HG02642 (cell line): Measurements from ENCODE around the gene PDIA2.
"Not testable (repeated sequence)": the region's sequence is repeated elsewhere in the genome, so short reads cannot be mapped to it uniquely, and the experiment has no call there.

Experiments used
- ATAC-seq: cut with Tn5 transposase; IDR thresholded peaks from one replicate; pipeline ENCODE4 v1.9.1; 2021; ENCODE audit warnings: mild to moderate bottlenecking; ENCODE audit not compliant: unreplicated experiment, poor library complexity

Gene PDIA2

GRCh38 chr16:262121-262745, 20.7 kb upstream of the PDIA2 start:
- ATAC-seq: no peak

DNA sequence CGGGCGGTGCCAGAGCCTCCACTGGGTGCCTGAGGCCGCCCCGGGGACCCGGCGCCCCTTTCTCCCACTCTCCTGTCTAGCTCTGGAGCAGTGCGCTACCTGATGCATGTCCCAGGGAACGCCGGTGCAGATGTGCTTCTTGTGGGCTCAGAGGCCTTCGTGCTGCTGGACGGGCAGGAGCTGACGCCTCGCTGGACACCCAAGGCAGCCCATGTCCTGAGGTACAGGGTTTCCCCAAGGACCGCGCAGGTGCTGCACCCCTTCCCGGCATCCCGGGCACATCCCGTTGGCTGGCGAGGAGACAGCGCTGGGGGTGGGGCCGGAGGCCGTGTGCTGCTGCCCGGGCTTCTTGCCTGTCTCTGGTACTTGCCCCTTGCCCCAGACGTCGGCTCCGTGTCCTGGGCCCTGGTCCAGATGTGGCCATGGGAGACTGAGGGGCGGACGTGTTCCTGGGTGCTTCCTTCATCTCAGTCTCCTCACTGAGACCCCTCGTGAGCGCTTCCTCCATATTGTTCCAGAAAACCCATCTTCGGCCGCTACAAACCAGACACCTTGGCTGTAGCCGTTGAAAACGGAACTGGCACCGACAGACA, 19.7 kb upstream of the PDIA2 start:
- ATAC-seq: no peak

- no peak for ATAC-seq
These were observed 19.0 kb upstream of the PDIA2 start for GRCh38 chr16:263944-264343.

DNA sequence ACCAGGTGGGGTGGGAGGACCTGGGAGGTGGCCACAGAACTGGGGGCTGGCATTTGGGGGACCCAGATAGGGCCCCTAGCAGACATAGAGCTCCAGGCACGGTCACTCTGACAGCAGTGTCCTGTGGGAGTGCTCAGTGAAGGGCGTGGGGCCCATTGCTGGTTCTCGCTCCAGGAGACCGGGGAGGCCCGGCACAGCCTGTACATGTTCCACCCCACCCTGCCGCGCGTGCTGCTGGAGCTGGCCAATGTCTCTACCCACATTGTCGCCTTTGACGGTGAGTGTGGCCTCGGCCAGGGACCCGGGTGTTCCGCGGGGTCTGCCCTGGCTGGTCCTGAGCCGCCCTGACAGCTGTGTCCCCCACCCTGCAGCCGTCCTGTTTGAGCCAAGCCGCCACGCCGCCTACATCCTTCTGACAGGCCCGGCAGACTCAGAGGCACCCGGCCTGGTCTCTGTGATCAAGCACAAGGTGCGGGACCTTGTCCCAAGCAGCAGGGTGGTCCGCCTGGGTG, 18.5 kb upstream of the PDIA2 start:
- ATAC-seq: no peak

- ATAC-seq: no peak
These were observed 17.9 kb upstream of the PDIA2 start for GRCh38 chr16:265002-265529.

DNA sequence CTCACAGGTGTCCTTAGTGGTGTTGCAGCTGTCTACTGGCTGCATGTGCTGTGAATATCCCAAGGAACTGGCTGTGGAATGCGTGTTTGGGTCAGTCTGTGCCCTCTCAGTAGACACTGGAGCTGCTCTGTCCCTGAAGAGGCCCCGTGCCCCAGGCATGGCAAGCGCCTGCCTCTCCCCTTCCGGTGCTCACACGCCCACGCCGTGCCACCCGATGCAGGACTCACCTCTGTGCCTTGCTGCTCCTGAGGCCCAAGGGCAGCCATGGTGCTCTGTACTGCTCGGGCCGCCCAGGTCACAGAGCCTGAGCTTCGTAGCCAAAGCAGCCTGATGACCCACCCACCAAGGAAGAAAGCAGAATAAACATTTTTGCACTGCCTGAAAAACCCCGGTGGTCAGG, 17.3 kb upstream of the PDIA2 start:
- ATAC-seq: no peak

DNA sequence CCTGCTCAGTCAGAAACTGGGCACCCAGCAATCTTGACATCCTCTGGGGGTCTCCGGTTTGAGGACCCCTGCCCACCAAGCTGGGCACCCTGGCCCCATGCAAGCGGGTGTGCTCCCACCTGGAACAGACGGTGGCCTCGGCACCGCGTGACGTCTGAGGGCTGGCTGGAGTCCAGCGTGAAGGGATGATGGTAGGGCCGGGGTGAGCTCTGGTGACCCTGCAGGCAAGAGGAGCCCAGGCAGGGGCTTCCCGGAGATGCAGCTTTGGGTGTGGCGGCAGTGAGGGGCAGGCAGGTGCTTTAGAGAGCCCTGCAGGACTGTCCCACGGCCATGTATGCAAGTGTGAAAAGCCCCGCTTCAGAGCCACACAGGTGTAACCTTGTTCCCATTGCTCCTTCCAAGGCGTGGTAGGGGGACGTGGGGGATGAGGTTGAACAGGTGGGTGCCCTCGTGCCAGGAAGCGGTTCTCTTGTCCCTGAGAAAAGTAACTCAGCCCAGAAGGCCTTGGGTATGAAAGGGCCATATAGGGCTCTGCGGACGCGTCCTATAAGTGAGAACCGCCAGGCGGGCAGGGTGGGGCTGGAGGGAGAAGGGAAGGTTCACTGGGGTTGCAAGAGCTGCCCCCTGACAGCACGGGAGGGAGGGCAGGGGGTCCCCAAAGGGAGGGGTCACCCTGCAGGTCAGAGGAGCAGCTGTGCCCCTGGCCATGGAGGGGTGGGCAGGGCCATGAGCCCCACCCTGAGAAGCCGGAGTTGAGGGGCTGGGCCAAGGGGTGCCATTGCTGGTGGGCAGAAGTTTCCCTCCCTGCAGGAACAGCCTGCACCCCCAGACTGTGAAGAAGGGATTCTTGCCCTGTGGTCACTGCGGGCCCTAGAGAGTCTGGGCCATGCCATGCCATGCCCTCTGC, 16.5 kb upstream of the PDIA2 start:
- no peak for ATAC-seq

DNA sequence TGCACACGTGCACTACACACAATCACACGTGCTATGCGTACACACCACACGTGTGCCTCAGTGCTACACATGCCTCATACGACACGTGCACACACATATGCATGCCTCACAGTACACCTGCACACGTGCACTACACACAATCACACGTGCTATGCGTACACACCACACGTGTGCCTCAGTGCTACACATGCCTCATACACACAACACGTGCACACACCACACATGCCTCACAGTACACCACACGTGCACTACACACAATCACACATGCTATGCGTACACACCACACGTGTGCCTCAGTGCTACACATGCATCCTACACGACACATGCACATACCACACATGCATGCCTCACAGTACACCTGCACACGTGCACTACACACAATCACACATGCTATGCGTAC, 15.4 kb upstream of the PDIA2 start:
- ATAC-seq: not testable (repeated sequence)

- ATAC-seq: no peak
These were observed 14.6 kb upstream of the PDIA2 start for GRCh38 chr16:268141-269053.

DNA sequence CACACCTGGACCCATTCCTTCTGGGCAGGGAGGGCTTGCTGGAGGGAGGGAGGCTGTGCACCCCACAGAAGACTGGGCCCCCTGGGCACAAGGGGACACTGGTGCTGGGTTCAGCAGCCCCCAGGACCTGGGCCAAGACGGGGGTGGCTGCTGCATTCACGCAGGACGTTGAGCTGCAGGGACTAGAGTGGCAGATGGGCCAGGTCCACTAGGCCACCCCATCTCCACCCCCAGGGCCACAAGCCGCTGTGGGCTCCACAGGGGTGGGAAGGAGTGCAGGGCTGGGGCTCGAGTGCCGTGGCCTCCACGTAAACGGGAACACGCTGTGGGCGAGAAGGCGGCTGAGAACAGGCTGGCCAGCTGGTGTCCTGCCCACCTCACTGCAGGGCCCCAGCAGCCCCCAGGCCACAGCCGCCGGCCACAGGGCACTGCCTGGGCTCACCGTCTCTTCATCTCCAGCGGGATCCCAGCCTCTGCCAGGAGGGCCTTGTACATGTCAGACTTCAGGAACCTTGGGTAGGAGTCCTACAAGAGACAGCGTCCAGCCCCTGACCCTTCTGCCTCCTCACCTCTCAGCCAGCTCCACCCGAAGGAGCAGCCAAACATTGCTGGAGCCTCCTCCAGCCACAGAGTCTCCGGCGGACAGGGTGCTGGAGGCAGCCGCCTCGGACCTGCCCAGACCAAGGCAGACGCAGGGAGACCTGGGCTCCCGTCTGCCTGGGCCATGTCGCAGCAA, 13.7 kb upstream of the PDIA2 start:
- ATAC-seq: no peak

DNA sequence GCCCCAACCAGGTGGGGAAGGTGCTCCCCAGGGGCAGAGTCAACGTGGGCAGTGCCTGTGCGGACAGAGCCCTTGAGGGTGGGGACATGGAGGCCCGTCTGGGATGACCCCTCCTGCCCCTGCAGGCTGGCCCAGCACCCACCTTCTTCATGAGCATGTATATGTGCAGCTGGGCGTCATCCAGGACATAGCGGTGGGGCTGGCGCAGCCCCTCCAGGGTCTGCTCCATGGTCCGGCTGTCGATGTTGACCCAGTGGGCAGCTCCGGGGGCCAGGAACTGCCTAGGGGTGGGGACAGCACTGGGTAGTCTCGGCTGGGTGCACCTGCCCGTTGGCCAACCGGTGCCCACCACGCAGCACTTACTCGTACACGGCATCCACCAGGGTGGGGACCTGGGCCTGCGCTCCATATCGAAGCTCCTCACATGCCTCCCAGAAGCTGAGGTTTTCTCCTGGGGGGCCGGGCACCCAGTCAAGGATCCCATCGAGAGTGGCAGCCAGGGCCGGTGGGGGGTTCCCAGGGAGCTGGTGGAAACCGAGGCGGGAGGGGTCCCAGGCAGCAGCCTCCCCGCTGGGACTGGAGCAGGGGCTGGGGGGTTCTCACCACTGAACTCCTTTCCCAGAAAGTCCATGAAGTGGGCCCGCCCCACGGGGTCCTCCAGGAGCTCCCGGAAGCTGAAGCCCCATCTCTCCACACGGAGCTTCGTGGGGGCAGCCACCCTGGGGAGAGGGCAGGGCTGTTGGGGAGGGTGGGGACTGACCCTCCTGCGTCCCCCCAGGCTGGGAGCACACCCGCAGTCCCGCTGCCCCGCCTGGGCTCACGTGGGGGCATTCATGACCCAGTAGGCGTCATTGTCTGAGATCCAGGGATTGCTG, 12.3 kb upstream of the PDIA2 start:
- ATAC-seq: no peak

DNA sequence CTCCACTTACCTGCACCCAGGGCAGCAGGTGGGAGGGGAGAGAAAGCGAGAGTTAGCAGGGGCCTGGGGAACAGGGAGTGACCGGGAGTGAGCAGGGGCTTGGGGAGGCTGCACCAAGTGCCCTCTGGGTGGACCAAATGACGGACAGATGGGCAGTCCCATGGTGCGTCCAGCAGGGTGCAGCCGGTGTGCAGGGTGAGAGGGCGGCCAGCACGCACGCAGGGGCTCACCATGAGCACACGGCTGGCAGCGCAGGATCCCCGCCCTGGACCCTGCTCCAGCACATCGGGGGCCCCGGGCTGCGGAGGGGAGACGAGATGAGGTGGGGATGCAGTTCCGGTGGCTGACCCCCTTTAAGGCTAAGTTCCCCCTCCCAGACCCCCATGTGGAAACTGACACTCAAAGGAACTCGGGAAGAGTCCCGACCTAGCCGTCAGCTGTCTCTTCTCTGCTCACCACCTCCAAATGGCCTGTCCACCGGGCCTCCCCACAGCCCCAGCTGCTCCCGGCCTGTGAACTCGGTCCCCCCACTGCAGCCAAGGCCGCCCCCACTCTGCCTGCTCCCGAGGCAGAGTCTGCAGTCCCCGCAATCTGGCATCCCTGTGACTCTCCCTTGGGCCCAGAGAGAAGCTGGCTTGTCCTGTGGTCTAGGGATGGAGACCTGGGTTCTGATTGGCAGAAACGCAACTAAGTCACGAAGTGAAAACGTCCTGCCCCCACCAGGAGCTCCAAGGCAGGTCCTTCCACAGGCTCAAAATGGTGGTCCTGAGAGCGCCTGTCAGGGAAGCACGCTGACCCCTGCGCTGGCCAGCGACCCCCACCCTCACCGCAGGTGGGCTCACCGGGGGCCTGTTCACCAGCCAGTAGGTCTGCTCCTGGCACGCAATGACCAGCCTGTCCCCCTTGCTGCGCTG, 10.1 kb upstream of the PDIA2 start:
- ATAC-seq: no peak

DNA sequence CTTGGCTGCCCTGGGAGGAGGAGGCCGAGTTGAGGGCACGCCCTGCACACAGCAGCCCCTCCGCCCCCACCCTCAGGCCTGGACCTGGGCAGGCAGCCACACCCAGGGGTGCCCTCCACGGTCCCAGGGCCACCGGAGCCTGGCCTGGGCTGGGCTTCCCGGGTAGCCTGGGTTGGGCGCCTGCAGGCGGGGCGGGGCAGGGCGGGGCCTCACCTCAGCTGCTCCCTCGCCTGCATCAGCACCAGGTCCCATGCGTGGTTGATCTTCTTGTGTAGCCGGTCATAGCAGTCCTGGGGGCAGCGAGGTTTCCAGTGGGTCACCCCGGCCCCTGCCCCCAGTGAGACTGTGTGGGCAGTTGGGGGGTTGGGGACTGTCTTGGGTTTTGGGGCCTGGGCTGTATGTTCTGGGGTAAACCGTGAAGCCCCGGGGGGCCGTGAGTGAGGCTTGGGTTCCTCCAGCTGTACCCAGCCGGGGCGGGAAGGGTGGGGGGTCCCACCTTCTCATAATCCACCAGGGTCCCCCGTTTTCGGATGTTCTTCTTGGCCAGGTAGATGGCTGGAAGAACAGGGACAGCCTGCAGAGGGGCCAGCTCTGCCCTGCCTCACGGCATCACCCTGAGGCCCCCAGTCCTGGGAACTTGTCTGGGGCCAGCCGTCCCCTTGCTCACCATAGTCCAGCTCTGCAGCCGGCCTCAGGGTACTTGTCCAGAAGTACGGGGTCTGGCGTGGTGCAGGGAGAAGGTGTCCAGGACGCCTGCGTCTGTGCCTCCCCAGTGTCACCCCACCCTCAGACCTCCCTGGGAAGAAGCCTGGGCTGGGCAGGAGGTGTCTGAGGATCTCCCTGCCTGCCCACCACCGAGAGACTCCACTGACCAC, 9.2 kb upstream of the PDIA2 start:
- ATAC-seq: no peak

DNA sequence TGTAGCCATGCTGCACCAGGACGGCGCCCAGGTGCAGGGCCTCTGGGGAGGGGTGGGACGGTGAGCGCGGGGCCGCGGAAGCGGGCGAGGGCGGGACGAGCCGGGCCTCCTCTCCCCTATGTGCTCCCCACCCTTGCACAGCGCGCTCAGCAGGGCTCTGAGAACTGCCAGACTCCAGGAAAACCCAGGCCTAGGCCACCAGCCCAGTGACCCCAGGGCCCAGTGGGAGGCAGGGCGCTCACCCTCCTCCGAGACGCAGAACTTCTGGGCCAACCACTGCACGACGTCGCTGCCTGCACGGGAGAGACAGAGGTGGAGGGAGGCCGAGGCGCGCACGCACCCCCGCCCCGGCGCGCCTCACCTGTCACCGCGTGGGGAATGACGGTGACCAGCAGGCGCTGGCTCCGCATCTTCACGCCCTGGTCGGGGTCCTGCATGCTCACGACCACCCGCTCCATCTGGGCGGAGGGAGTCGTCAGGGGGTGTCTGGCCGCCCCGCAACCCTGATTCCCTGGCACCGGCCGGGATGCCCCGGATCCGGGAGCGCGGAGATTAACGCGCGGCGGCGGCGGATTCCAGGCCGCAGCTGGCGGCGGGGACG, 7.8 kb upstream of the PDIA2 start:
- ATAC-seq: no peak

DNA sequence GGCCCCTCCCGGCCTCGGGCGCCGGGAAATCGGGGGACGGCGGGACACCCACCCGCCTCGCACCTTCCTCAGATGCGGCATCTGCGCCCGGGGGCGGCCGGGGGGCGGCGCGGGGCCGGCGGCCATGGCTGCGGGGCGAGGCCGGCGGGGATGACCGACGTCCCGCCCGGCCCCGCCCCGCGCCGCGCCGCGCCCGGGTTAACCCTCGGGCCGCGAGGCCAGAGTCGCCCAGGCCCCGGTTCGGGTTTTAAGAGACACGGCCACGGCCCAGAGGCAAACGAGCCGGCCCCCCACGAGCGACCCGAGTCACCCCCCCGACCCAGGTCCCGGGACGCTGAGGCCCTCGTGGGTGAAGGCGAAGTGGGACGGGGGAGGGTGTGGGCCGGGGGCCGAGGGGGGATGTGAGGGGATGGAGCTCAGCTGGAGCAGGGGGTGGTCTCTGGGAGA, 7.2 kb upstream of the PDIA2 start, which contains the start of gene RGS11:
Gene RGS11 (minus strand): TSS at position 159 of the 447 bp plus-strand sequence. CDS start 33 bp downstream, at position 126.
- no peak for ATAC-seq
